HTR-8/SVneo (cell line): ENCODE measurements around the gene DGKB.

ENCODE experiments used
- DNase-seq: peaks from one replicate; pipeline ENCODE4 v3.0.0; 2011; ENCODE audit warnings: low spot score, mixed read lengths; ENCODE audit not compliant: insufficient read length
- FAIRE-seq: peaks from 2 replicates; lab custom pipeline; 2011; peaks lifted over from hg19 to GRCh38; lab: Jason Lieb, UNC

Gene DGKB

GRCh38 chr7:14418633-14419032 lies 483.9 kb downstream of the DGKB start:
- FAIRE-seq, result no peak

GRCh38 chr7:14414274-14414986 lies 488.1 kb downstream of the DGKB start:
- FAIRE-seq, result no peak

More at GRCh38 chr7:14418633-14419032, 483.9 kb downstream of the DGKB start:
- no peak for DNase-seq

GRCh38 chr7:14407246-14408015 lies 495.1 kb downstream of the DGKB start:
- DNase-seq (no peak), FAIRE-seq (no peak)

More at GRCh38 chr7:14414274-14414986, 488.1 kb downstream of the DGKB start:
- DNase-seq, result no peak

- no peak for DNase-seq
- FAIRE-seq, result no peak
These were observed 499.0 kb downstream of the DGKB start for GRCh38 chr7:14403587-14403986.

- DNase-seq, result no peak
- FAIRE-seq, result no peak
These were observed 502.3 kb downstream of the DGKB start for GRCh38 chr7:14400271-14400670.

GRCh38 chr7:14398526-14398925 lies 504.0 kb downstream of the DGKB start:
- FAIRE-seq, result no peak

GRCh38 chr7:14395860-14396259 lies 506.7 kb downstream of the DGKB start:
- FAIRE-seq (no peak), DNase-seq (no peak)

More at GRCh38 chr7:14398526-14398925, 504.0 kb downstream of the DGKB start:
- no peak for DNase-seq

- DNase-seq (no peak), FAIRE-seq (no peak)
These were observed 507.8 kb downstream of the DGKB start for GRCh38 chr7:14394786-14395185.

GRCh38 chr7:14389595-14389994 lies 513.0 kb downstream of the DGKB start:
- DNase-seq (no peak), FAIRE-seq (no peak)

GRCh38 chr7:14389181-14389591 lies 513.4 kb downstream of the DGKB start:
- FAIRE-seq (no peak), DNase-seq (no peak)

- no peak for FAIRE-seq
These were observed 517.5 kb downstream of the DGKB start for GRCh38 chr7:14385074-14385473.

GRCh38 chr7:14381936-14382335 lies 520.6 kb downstream of the DGKB start:
- DNase-seq (no peak), FAIRE-seq (no peak)

More at GRCh38 chr7:14385074-14385473, 517.5 kb downstream of the DGKB start:
- DNase-seq, result no peak

- DNase-seq (no peak), FAIRE-seq (no peak)
These were observed 521.2 kb downstream of the DGKB start for GRCh38 chr7:14381306-14381705.

GRCh38 chr7:14380881-14381280 lies 521.7 kb downstream of the DGKB start:
- no peak for FAIRE-seq
- DNase-seq, result no peak

GRCh38 chr7:14377646-14378266 lies 524.8 kb downstream of the DGKB start:
- FAIRE-seq (no peak), DNase-seq (no peak)

GRCh38 chr7:14376711-14377110 lies 525.8 kb downstream of the DGKB start:
- FAIRE-seq (no peak), DNase-seq (no peak)

- FAIRE-seq (no peak), DNase-seq (no peak)
These were observed 526.6 kb downstream of the DGKB start for GRCh38 chr7:14375998-14376397.

GRCh38 chr7:14374336-14374735 lies 528.2 kb downstream of the DGKB start:
- FAIRE-seq (no peak), DNase-seq (no peak)

GRCh38 chr7:14368285-14368684 lies 534.3 kb downstream of the DGKB start:
- no peak for DNase-seq
- no peak for FAIRE-seq

- no peak for DNase-seq
- no peak for FAIRE-seq
These were observed 551.4 kb downstream of the DGKB start for GRCh38 chr7:14351167-14351566.

GRCh38 chr7:14341200-14341775 lies 561.3 kb downstream of the DGKB start:
- no peak for DNase-seq
- no peak for FAIRE-seq
